HFFc6 (cell line): ENCODE data around the gene EML4. TPM values are rescaled to one million over a fixed set of nuclear protein-coding genes. Genes with fewer than 3 reads are reported as not detected.

ENCODE experiments used
- DNase-seq: peaks from one replicate; pipeline ENCODE4 v3.0.0-alpha.2; 2018
- H3K27ac Mint-ChIP-seq: 2 replicates; pipeline ENCODE4 v1.8.0; 2020; ENCODE audit warnings: mild to moderate bottlenecking, mixed read lengths
- H3K27me3 Mint-ChIP-seq: 2 replicates; pipeline ENCODE4 v1.8.0; 2021; ENCODE audit warnings: mild to moderate bottlenecking, moderate library complexity, mixed read lengths; ENCODE audit not compliant: insufficient read depth
- H3K36me3 Mint-ChIP-seq: 2 replicates; pipeline ENCODE4 v1.8.0; 2021; ENCODE audit warnings: low read depth, mixed read lengths
- H3K4me1 Mint-ChIP-seq: 2 replicates; pipeline ENCODE4 v1.8.0; 2020; ENCODE audit warnings: low read depth, mixed read lengths
- H3K4me3 Mint-ChIP-seq: 2 replicates; pipeline ENCODE4 v1.8.0; 2020; ENCODE audit warnings: mild to moderate bottlenecking, moderate library complexity, mixed read lengths
- H3K9me3 Mint-ChIP-seq: 2 replicates; pipeline ENCODE4 v1.8.0; 2020; ENCODE audit warnings: mild to moderate bottlenecking, mixed read lengths
- total RNA-seq, 6 experiments: library from RNA; stranded (reverse); fragmentation: NEBNext Ultra II Directional; extraction: Animal tissue kit (Norgen Biotek cat#: 25700); gene quantifications; 2 replicates in 1 of 6; 3 replicates in 5 of 6; pipeline ENCODE4 v1.2.3, GENCODE V29; 2021
- TF ChIP-seq, protein P1 (sequence below): fragments of 200-600 bp; sonication (generic); IDR thresholded peaks from 2 replicates; pipeline ENCODE4 v1.5.0; 2021; ENCODE audit warnings: antibody characterized with exemption, mild to moderate bottlenecking

Gene EML4
- total RNA-seq, 6 experiments from 2014 or later = 31.7 to 35.8 (median 33.6) TPM

DNA sequence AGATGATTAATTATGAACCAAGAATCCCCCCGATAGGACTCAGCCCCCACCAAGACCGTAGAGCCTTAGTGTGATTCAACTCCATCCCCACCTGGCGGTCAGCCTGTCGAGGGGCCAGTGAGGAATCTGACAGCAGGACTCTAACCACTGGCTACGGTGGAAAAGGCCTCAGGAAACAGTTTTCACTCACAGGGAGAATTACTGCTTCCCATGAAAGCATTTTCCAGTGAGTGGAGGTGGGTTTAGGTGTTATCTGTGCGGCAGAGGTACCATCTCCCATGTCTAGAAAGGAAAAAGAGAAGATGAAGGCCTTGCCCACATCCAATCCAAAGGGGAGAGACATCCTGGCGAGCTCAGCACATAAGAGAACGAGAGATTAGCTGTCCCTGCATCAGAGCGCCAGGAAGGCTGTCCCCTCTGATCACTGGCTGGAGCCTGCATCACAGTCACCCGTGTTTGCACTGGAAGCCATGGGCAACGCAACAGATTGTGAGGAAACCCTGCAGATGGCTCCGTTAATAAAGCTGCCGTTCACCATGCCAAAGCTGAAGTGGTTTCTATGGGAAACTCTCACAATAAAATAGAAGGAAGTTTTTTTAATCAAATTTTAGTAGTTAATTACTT lies 169.5 kb downstream of the EML4 start:
- H3K27me3 Mint-ChIP-seq = peaks cover 7% of the 10 kb centered on the region
- H3K4me3 Mint-ChIP-seq = no peak overlapping the region
- no peak for DNase-seq
- peaks cover 36% of the 10 kb centered on the region for H3K4me1 Mint-ChIP-seq
- TF ChIP-seq, protein P1, sequence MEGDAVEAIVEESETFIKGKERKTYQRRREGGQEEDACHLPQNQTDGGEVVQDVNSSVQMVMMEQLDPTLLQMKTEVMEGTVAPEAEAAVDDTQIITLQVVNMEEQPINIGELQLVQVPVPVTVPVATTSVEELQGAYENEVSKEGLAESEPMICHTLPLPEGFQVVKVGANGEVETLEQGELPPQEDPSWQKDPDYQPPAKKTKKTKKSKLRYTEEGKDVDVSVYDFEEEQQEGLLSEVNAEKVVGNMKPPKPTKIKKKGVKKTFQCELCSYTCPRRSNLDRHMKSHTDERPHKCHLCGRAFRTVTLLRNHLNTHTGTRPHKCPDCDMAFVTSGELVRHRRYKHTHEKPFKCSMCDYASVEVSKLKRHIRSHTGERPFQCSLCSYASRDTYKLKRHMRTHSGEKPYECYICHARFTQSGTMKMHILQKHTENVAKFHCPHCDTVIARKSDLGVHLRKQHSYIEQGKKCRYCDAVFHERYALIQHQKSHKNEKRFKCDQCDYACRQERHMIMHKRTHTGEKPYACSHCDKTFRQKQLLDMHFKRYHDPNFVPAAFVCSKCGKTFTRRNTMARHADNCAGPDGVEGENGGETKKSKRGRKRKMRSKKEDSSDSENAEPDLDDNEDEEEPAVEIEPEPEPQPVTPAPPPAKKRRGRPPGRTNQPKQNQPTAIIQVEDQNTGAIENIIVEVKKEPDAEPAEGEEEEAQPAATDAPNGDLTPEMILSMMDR = no peak
- no peaks in the 10 kb centered on the region; the same call in 1 of the 2 replicates for H3K9me3 Mint-ChIP-seq
- H3K27ac Mint-ChIP-seq = no peak overlapping the region
- peaks cover 68% of the 10 kb centered on the region for H3K36me3 Mint-ChIP-seq

DNA sequence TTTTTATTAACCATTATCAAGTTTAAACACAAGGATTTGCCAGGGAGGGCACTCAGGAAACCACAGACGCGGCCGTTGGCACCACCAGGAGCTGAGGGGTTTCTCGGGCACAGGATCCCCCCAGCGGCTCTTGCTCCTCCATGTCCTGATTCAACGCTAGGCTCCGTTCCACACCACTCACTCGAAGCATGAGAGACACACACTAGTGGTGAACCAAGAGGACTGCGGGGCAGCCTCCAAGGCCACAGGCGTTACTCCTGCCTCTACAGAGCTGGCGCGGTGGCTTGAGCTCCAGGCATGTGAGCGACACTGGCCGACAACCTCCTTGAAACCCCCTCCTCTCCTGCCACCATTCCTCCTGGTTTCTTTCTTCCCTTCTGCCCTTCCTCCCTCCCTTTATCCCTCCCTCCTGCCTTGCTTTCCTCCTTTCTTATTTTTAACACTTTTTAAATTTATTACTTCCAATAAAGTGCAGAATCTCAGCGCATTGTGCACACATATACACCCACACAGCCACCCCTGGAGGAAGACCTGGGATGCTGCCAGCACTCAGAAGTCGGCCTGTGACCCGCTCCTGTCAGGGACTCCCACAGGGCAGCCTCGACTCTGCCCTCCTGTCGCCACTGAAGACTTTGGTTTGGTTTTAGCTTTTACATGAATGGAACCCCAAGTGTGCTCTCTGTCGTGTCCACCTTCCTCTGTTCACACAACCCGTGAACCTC lies 170.2 kb downstream of the EML4 start:
- TF ChIP-seq, protein P1 = no peak; the same call in 1 of the 2 replicates
- Mint-ChIP-seq H3K27me3 (peaks cover 7% of the 10 kb centered on the region), H3K4me1 (peaks cover 37% of the 10 kb centered on the region), H3K4me3 (no peak overlapping the region), H3K27ac (peak overlapping the region; percentile 5; the same call in 1 of the 2 replicates), H3K36me3 (peaks cover 67% of the 10 kb centered on the region), H3K9me3 (no peaks in the 10 kb centered on the region; the same call in 1 of the 2 replicates)
- no peak for DNase-seq

DNA sequence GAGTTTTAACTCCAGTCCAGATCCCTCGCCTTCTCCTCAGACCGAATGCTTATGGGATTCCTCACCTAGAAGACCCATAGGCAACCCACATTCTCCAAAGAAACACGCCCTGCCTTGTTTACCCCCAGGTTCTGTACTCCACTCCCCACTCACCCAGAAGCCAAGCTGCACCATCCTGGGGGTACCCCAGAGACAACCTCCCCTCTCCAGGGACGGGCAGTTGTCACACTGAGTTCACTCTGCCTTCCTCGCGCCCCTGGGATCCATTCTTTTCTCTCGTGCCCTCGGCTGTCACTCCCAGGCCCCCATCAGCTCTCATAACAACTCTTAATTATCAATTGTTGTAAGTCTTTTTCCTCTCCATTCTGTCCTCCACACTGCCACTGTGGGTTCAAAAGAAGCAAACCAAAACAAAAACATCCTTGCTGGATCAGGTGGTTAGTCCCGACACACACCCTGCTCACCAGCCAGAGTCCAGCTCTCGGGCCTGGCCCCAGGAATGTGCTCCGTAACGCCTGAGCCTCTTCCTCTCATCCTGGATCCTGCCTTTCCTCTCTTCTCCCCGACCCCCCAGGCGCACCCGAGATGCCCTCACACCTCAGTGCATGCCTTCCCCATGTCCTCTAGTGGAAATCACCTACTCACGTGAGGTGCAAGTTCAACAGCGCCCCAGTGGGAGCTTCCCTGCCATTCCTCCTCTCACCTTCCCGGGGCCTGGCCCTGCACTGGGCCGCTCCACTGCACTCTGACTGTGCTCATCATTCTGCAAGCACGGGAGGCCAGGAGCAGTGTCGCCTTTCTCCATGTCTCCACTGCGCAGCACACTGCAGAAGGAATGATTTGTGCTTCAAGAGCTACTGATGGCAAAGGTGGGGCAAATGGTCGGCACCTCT lies 171.1 kb downstream of the EML4 start:
- no peaks in the 10 kb centered on the region; the same call in 1 of the 2 replicates for H3K9me3 Mint-ChIP-seq
- peaks cover 7% of the 10 kb centered on the region for H3K27me3 Mint-ChIP-seq
- H3K4me1 Mint-ChIP-seq = peaks cover 37% of the 10 kb centered on the region
- DNase-seq = no peak
- H3K36me3 Mint-ChIP-seq = peaks cover 67% of the 10 kb centered on the region
- H3K4me3 Mint-ChIP-seq = no peak overlapping the region
- H3K27ac Mint-ChIP-seq = peak overlapping the region; percentile 24
- TF ChIP-seq, protein P1 = no peak

DNA sequence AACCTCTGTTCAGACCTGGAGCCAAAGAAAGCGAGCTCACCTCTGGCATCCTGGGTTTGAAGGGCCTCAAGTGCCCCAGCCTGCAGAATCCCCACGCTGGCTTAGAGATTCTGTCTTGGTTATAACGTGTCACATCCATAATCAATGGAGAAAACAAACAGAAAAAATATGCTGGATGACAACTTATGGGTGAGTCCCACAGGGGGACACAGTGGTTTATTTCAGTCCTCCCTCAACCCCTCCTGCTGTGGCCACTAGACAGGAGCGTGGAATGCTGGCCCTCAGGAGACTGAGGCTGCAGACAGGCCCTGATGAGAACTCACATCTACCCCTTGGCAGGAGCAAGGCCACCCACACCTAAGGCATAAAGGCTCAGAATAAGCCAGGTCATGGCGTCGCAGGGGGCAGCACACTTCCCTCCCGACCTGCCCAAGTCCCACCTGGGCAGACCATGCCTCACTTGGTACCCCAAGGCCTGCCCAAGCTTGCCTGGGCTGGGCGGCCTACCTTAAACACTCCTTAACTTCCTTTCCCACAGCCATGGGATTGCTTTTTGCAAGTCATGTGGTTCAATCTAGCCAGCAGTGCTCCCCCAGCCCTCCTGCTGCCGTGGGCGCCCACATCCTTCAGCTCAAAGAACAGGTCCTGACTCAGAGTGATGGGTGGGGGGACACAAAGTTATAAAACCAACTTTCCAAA lies 171.9 kb downstream of the EML4 start:
- Mint-ChIP-seq H3K4me3 (no peak overlapping the region), H3K27ac (peak overlapping the region; percentile 97), H3K36me3 (peaks cover 63% of the 10 kb centered on the region), H3K9me3 (no peaks in the 10 kb centered on the region; the same call in 1 of the 2 replicates), H3K27me3 (peaks cover 7% of the 10 kb centered on the region), H3K4me1 (peaks cover 42% of the 10 kb centered on the region)
- DNase-seq = no peak
- TF ChIP-seq, protein P1 = no peak
